OCI-LY1 (cell line): Measurements from ENCODE around the gene HOPX.

Source experiments
- H2AFZ ChIP-seq: fragments of 200-600 bp; sonication (generic), shearing (Covaris generic); 2 replicates; pipeline ENCODE4 v1.6.0; 2014; ENCODE audit warnings: antibody characterized with exemption, mild to moderate bottlenecking, low read length
- H3F3A ChIP-seq: fragments of 200-600 bp; sonication (generic), shearing (Covaris generic); 2 replicates; pipeline ENCODE4 v1.6.0; 2014; ENCODE audit warnings: mild to moderate bottlenecking, antibody characterized with exemption, low read length, moderate library complexity; ENCODE audit not compliant: insufficient read depth
- H3K27ac ChIP-seq: fragments of 200-600 bp; sonication (generic); 2 replicates; pipeline ENCODE4 v1.5.1; 2014; ENCODE audit warnings: low read length, mixed run types, mild to moderate bottlenecking, low read depth; ENCODE audit not compliant: poor library complexity, severe bottlenecking
- H3K27me3 ChIP-seq: fragments of 200-600 bp; sonication (generic); 2 replicates; pipeline ENCODE4 v1.6.0; 2014; ENCODE audit warnings: antibody characterized with exemption, mild to moderate bottlenecking, low read length, moderate library complexity; ENCODE audit not compliant: insufficient read depth
- H3K36me3 ChIP-seq: fragments of 200-600 bp; sonication (generic); 2 replicates; pipeline ENCODE4 v1.6.1; 2014; ENCODE audit warnings: mild to moderate bottlenecking, antibody characterized with exemption, low read length, moderate library complexity, mixed read lengths; ENCODE audit not compliant: insufficient read depth
- H3K4me1 ChIP-seq: fragments of 200-600 bp; sonication (generic); 2 replicates; pipeline ENCODE4 v1.5.1; 2014; ENCODE audit warnings: mild to moderate bottlenecking, low read length, moderate library complexity; ENCODE audit not compliant: insufficient read depth, severe bottlenecking
- H3K4me2 ChIP-seq: fragments of 200-600 bp; sonication (generic), shearing (Covaris generic); 2 replicates; pipeline ENCODE4 v1.6.1; 2014; ENCODE audit warnings: low read length
- H3K4me3 ChIP-seq: fragments of 200-600 bp; sonication (generic); 2 replicates; pipeline ENCODE4 v1.5.1; 2014; ENCODE audit warnings: low read length, low read depth, mild to moderate bottlenecking, mixed read lengths; ENCODE audit not compliant: poor library complexity, severe bottlenecking
- H3K79me2 ChIP-seq: fragments of 200-600 bp; shearing (Covaris generic); 2 replicates; pipeline ENCODE4 v1.6.1; 2016; ENCODE audit warnings: mixed run types, low read length, mixed read lengths; ENCODE audit not compliant: insufficient read depth
- H3K9ac ChIP-seq: fragments of 200-600 bp; sonication (generic), shearing (Covaris generic); 2 replicates; pipeline ENCODE4 v1.6.1; 2014; ENCODE audit warnings: mild to moderate bottlenecking, low read length, mixed read lengths
- H3K9me2 ChIP-seq: fragments of 200-600 bp; sonication (generic), shearing (Covaris generic); 2 replicates; pipeline ENCODE4 v1.6.1; 2014; ENCODE audit warnings: low read depth, mild to moderate bottlenecking, low read length, mixed read lengths
- H3K9me3 ChIP-seq: fragments of 200-600 bp; shearing (Covaris generic); 2 replicates; pipeline ENCODE4 v1.6.1; 2014; ENCODE audit warnings: low read length, mixed read lengths
- H4K20me1 ChIP-seq: fragments of 200-600 bp; sonication (generic), shearing (Covaris generic); 2 replicates; pipeline ENCODE4 v1.6.0; 2016; ENCODE audit warnings: mild to moderate bottlenecking, low read length; ENCODE audit not compliant: insufficient read depth
- EZH2 ChIP-seq: fragments of 200-600 bp; sonication (generic), shearing (Covaris generic); IDR thresholded peaks from 2 replicates; pipeline ENCODE4 v1.8.0; 2017; ENCODE audit warnings: borderline replicate concordance, mixed run types, mild to moderate bottlenecking, antibody characterized with exemption, low read length, moderate library complexity, mixed read lengths
- TF ChIP-seq, protein P1 (sequence below): fragments of 200-600 bp; sonication (generic), shearing (Covaris generic); IDR thresholded peaks from 2 replicates; pipeline ENCODE4 v1.5.1; 2017; ENCODE audit warnings: mild to moderate bottlenecking, antibody characterized with exemption, low read length, moderate library complexity, mixed read lengths

HOPX gene

GRCh38 chr4:56650262-56651055 is 30.6 kb downstream of the HOPX start:
- Histone ChIP-seq H3K9me2 (no peaks in the 10 kb centered on the region), H3K36me3 (no peaks in the 10 kb centered on the region), H3K9ac (no peak overlapping the region), H4K20me1 (no peaks in the 10 kb centered on the region), H3K4me2 (no peak overlapping the region), H3K79me2 (no peaks in the 10 kb centered on the region), H3F3A (no peaks in the 10 kb centered on the region), H3K27ac (no peak overlapping the region), H2AFZ (no peak overlapping the region), H3K27me3 (0 out of 2 replicates have a peak, but pooled peaks cover 5% of the 10 kb centered on the region), H3K4me1 (no peaks in the 10 kb centered on the region), H3K4me3 (no peak overlapping the region), H3K9me3 (0 out of 2 replicates have a peak, but pooled peaks cover 2% of the 10 kb centered on the region)
- TF ChIP-seq EZH2, result no peak
- TF ChIP-seq, protein P1, sequence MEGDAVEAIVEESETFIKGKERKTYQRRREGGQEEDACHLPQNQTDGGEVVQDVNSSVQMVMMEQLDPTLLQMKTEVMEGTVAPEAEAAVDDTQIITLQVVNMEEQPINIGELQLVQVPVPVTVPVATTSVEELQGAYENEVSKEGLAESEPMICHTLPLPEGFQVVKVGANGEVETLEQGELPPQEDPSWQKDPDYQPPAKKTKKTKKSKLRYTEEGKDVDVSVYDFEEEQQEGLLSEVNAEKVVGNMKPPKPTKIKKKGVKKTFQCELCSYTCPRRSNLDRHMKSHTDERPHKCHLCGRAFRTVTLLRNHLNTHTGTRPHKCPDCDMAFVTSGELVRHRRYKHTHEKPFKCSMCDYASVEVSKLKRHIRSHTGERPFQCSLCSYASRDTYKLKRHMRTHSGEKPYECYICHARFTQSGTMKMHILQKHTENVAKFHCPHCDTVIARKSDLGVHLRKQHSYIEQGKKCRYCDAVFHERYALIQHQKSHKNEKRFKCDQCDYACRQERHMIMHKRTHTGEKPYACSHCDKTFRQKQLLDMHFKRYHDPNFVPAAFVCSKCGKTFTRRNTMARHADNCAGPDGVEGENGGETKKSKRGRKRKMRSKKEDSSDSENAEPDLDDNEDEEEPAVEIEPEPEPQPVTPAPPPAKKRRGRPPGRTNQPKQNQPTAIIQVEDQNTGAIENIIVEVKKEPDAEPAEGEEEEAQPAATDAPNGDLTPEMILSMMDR, result no peak

- H3K36me3 ChIP-seq, result no peaks in the 10 kb centered on the region
- H3K4me2 ChIP-seq, result no peak overlapping the region
- no peaks in the 10 kb centered on the region for H4K20me1 ChIP-seq
- H3K9ac ChIP-seq, result no peak overlapping the region
- no peak overlapping the region for H3K4me3 ChIP-seq
- H3K9me2 ChIP-seq, result no peaks in the 10 kb centered on the region
- no peaks in the 10 kb centered on the region for H3F3A ChIP-seq
- H3K27me3 ChIP-seq, result 0 out of 2 replicates have a peak, but pooled peaks cover 5% of the 10 kb centered on the region
- no peaks in the 10 kb centered on the region for H3K79me2 ChIP-seq
- no peak overlapping the region for H2AFZ ChIP-seq
- H3K9me3 ChIP-seq, result 0 out of 2 replicates have a peak, but pooled peaks cover 2% of the 10 kb centered on the region
- TF ChIP-seq, protein P1, result no peak
- TF ChIP-seq EZH2, result no peak
- H3K27ac ChIP-seq, result no peak overlapping the region
- H3K4me1 ChIP-seq, result no peaks in the 10 kb centered on the region
These were observed 31.4 kb downstream of the HOPX start for GRCh38 chr4:56649445-56650261.

DNA sequence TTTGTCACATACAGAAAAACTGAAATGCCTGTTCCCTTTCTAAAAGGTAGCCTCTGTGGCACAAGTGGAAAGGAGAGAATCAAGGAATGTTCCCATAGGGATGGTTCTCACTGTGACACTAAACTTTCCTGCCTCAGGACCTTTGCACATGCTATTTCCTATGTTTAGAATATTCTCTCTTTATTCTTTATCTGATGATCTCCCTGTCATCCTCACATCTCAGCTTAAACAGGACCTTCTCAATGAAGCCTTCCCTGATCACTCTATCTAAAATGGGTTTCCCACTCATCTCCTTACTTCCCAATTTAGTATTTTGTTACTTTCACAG is 32.3 kb downstream of the HOPX start:
- H4K20me1 ChIP-seq, result no peaks in the 10 kb centered on the region
- no peak overlapping the region for H3K4me2 ChIP-seq
- H3F3A ChIP-seq, result no peaks in the 10 kb centered on the region
- no peak overlapping the region for H2AFZ ChIP-seq
- H3K4me1 ChIP-seq, result no peaks in the 10 kb centered on the region
- no peak overlapping the region for H3K4me3 ChIP-seq
- 0 out of 2 replicates have a peak, but pooled peaks cover 5% of the 10 kb centered on the region for H3K27me3 ChIP-seq
- TF ChIP-seq EZH2, result no peak
- TF ChIP-seq, protein P1, result no peak
- 0 out of 2 replicates have a peak, but pooled peaks cover 2% of the 10 kb centered on the region for H3K9me3 ChIP-seq
- no peaks in the 10 kb centered on the region for H3K79me2 ChIP-seq
- no peaks in the 10 kb centered on the region for H3K9me2 ChIP-seq
- no peaks in the 10 kb centered on the region for H3K36me3 ChIP-seq
- H3K27ac ChIP-seq, result no peak overlapping the region
- H3K9ac ChIP-seq, result no peak overlapping the region
